NCI-H1105 treated with DMSO at 0.1 percent for 48 hours (cell line): ENCODE data around the gene PNPLA2.
A peak's percentile ranks its signal among the peaks of the same experiment; 100 is the strongest.

ENCODE experiments used
- DNase-seq: peaks from one replicate; lab custom pipeline; 2025; lab: John Stamatoyannopoulos, UW

The PNPLA2 gene

DNA sequence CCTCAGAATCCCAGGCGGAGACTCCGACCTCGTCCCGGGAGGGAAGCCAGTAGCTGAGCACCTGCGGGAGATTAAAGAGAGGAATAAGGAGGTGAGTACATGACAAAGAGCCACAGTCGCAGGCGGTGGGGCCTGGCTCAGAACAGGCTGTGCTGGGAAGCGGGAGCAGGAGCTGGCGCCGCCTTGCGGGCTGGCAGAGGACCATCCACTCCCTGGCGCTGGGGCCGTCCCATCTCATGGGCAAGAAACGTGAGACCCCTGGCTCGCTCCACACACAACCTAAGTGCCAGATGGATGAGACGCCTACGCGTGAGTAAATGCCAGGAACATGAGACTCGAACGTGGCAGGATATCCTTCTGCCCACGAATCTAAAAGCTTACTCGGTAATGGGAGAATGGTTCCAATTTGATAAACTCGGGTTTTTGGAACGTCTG is 35.1 kb upstream of the PNPLA2 start:
- DNase-seq, result peak; percentile 79

DNA sequence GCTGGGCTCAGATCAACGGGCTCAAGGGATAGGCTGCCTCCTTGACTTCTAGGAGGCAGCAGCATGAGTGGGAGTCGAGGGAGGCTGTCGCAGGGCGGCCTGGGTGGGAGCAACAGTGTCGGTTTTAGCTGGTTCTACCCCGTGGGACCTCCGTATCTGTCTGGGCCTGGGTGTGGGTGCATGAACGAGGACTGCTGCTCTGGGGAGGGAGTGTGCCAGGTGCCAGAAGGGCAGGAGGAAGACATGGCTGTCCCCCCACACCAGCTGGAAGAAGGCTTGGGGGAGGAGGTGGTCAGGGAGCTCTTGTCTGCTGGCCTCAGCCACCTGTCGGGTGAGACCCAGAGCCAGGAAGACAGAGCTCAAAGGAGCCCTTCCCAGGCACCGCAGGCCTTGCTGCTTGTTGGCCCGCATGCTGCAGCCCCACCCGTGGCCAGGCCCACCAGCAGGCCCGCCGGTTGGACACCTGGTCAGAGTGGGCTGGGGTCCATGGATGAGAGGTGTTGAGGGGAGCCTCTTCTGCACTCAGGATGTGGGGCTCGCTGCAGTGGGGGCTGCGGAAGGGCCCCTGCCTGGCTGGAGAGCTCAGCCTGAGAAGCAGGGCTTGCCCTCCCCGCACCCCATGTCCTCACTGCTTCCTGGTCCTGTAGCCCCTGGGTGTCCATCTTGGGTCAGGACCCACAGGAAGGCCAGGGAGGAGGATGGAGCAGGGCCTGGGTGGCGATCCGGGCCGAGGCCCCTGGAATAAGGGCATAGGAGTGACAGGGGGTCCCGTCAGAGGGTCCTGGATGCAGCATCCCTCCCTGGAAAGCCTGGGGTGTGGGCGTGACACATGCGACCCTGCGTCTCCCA is 32.3 kb upstream of the PNPLA2 start:
- DNase-seq, result no peak

DNA sequence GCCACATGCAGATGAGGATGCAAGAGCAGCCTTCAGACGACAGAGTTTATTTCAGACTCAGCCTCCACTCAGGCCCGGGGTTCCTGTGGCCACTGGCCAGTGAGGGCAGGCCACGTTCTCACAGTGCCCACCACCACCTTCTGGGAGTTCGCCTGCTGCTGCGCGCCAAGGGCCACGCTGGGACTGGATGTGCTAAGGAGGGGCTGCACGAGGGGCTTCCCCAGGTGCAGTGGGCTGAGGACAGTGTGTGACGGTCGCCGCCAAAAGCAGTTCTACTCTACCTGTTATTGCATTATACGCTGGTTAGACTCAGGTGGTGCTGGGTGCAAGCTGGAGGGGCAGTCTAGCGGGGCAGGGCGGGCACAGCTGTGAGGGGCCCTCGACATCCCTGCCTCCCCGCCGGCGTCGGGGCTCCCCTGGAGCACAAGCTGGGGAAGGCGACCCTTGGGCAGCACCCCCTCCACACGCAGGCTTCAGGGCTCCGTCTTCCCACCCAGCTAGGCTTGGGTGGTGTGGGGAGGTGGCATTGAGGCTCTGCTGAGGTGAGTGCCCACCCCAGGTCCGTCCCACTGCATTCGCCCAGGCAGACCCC is 31.5 kb upstream of the PNPLA2 start:
- DNase-seq, result no peak

DNA sequence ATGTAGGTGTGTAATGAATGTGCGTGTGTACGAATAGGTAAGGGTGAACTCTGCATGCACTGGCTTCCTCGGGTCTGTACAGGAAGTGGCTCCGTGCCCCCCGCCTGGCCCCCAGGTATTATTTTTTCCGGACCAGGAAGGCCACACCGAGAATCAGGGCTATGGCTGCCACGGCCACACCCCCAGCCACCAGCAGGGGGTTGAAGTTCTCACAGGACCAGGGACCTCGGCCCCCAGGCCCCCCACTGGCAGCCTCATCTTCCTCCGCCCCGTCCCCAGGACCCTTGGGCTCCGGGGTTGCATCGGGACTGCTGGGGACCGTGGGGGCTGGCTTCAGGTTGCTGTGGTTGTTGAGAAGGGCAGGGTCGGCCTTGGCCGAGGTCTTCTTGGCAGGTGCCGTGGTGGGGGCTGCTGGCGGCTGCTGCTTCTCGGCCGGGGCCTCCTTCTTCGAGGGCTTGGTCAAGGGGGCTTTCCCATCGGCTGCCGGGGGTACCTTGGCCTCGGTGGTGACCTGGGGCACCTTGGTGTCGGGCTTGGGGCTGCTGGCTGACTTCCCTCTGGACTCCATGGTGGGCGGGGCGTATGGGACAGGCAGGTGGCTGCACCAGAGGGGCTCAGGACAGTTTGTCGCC is 30.6 kb upstream of the PNPLA2 start:
- no peak for DNase-seq

DNA sequence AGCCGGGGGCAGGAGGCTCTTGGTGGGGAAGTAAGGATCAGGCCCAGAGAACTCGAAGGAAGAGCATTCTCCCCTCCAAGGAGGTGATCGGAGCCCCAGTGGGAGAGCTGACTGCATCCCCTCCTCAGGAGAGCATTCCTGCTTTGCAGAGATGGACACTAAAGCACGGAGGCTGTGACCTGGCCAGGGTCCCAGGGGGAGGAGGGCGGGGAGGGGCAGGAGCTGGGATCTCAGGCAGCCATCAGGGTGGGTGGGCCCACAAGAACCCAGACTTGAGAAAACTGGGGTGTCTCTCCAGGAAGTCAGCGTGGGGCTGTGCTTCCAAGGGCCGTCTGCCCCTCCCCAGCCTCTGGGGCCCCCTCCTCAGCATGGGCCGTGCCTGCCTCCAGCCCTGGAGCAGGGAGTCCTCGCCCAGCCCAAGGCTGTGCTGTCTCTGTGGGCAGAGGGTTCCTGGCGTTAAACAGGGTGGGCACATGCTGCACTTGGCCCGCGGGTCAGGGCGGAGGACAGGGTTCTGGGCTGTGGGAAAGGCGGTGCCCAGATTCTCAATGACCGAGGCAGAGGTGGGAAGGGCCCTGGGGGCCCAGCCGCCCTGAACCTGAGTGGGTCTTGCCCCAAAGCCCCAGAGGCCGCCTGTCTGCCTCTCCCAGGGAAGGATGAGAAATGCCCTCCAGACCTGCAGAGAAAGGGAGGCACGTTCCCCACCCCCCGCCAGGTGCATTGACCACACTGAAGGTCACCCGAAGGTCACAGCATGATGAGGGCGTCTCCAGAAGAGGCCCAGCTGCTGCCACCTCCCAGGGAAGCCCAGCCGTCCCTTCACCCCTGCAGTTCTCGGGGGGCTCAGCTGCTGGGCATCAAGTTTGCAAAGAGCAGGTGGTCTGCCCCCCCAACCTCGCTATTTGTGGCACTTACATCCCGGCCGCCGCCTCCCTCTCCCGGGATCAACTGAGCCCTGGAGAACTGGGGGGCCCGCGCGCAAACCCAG is 29.5 kb upstream of the PNPLA2 start:
- no peak for DNase-seq

DNA sequence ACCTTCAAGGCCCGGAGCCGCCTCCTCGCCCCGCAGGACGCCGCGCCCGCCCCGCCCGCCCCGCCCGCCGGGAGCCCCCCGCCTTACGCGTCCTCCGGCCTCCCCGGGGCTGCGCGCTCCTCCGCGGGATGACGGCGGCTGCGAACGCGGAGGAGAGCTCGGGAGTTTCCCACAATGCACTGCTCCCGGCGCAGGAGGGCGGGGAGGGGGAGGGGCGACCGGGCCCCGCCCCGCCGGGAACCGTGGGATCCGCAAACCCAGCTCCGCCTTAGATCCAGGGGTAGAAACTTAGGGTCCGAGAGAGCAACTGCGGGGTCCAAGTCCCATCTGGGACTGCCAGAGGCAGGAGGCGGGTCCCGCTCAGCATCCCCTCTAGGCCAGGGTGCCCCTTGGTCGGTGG is 28.8 kb upstream of the PNPLA2 start, which contains the start of gene CEND1:
Gene CEND1, minus strand, starts transcription at position 148 of the 400 bp plus-strand sequence. CDS start 1,514 bp downstream, outside the sequence.
- peak; percentile 48 for DNase-seq

DNA sequence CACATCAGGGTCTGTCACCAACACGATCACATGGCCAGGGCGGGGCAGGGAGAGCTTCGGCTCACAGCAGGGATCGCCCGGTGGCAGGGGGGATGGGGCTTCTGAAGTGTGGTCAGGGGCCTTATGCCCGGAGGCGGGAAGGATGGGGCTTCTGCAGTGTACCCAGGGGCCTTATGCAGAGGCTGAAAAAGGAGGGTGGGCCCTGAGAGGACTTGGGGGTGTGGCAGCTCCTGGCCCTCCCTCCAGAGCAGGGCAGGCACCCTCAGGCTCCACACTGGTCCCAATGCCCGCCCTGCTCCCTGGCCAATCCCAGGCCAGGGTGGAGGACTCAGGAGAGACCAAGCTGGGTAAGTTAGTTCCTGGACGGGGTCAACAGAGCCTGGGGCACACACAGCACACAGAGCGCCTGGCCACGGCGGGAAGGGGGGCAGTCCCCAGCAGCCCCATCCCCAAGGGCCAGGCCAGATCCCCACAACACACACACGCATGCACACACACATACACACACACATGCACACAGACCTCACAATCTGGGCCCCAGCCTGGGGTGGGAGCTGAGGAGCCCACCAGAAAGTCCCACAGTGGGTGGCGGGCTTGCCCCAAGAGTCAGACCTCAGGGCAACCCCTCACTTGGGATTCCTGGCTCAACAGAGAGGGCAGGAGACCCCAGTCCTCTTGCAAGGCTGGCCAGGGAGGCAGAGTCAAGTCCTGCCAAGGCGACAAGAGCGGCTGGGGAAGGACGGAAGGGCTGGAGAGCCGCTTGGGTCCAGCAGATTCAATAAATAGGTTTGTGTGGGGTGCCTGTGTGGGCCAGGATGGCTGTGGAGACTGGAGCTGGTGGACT is 27.8 kb upstream of the PNPLA2 start:
- no peak for DNase-seq

DNA sequence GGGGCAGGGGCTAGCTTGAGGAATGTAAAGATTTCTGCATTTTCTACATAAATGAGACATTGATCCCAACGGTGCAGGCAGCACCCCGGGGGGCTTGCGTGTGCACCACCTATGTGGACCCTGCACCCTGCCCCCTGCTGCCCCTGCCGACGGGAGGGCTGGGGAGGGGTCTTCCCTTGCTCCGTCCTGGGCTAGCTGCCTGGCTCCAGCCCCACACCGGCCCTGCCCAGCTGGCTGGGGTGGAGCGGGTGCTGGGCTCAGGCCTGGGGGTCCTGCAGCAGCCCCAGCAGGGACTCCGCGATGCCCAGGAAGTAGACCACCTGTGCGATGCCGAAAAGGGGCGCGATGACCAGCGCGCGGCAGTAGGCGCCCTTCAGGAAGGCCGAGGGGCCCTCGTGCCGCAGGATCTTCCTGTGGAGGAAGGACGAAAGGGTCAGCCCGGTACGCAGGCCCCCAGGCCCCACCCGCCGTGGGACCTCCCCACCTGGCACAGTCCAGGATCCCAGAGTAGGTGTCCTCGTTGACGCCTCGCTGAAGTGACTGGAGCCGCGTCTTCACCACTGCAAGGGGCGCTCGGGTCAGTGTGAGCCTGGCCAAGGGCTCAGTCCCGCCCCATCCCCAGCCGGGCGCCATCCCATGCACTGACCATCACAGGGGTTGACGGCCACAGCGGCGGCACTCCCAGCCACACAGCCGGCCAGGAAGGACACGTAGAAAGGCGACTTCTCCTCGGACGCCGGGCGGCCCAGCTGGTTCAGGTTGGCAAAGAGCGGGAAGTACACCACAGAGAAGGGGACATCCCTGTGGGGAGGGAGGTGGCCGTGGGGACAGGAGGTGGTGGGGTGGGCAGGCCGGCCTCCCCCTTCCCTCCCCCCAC is 26.8 kb upstream of the PNPLA2 start:
- DNase-seq, result no peak

DNA sequence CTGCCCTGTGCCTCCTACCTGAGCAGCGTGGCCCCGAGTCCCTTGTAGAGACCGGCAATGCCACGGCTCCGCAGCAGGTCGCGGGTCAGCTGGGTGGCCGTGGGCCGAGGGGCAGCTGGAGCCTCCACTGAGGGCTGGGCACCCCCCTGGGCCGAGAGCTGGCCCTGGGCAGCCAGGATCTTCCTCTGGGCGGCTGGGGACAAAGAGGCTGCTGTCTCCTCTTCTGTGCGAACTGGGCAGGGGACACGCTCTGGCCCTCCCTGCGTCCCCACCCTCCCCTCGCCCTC is 26.2 kb upstream of the PNPLA2 start:
- DNase-seq, result no peak

DNA sequence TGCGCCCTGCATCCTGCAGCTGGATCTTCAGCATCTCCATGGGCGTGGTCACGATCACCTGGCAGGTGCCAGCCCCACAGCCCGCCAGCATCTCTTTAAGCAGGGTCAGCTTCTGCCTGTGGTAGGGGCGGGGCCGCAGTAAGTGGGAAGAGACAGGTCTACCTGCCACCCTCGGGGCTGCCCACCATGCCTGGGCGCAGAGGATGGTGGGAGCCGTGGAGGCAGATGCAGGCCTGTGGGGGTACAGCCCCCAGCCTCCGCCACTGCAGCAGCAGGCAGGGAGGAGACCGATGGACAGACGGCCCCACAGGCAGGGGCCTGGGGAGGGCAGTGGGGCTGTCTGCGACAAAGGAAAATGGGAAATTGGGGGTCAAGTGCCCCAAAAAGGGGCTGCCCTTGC is 25.8 kb upstream of the PNPLA2 start:
- DNase-seq, result no peak

DNA sequence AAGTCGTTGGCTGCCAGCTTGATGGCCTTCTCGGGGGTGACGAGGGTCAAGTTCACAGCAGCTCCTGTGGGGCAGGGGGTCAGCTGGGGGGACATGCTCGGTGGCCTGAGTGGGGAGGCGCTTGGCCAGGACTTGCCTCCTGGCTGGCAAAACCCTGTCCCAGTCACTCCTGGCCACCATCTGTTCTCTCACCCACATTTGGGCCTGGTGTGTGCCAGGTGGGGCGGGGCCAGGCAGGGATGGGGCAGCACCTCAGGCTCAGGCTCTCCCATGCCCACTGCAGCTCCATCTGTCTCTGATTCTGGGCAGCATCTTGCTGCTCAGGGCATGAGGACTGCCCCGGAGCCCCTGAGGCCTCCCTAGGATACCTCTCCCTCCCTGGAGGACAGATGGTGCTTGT is 25.2 kb upstream of the PNPLA2 start:
- no peak for DNase-seq

DNA sequence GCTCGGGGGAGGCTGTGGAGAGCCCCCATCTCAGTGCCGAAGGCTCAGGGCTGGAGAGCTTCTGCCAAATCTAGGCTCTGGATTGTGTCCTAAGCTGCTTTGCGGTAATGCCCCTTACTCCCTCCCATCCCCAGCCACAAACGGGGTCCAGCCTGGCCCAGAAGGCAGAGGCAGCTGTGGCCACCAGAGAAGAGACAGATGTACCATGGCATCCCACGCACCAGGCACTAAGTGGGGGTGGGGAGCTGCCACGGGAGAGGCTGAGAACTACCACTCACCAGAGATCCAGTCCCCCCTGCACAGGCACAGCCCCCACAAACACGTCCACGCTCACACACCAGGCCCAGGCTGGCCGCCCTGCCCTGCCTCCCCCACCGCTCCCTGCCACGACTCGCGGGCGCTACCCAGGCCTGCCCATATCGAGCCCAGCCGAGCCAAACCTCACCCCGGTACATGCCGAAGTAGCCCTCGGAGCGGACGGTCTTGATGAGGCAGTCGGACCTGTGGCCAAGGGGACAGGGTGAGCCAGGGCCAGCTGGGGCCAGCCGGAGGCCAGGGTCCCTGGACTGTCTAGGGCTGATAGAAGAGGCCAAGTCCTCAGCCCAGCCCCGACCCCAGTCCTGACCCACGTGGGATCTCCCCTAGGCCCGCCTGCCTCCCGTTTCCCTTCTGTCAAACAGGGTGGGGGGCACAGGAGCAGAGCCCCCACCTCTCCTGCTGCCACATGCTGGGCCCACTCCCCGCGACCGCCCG is 24.5 kb upstream of the PNPLA2 start:
- DNase-seq, result no peak

DNA sequence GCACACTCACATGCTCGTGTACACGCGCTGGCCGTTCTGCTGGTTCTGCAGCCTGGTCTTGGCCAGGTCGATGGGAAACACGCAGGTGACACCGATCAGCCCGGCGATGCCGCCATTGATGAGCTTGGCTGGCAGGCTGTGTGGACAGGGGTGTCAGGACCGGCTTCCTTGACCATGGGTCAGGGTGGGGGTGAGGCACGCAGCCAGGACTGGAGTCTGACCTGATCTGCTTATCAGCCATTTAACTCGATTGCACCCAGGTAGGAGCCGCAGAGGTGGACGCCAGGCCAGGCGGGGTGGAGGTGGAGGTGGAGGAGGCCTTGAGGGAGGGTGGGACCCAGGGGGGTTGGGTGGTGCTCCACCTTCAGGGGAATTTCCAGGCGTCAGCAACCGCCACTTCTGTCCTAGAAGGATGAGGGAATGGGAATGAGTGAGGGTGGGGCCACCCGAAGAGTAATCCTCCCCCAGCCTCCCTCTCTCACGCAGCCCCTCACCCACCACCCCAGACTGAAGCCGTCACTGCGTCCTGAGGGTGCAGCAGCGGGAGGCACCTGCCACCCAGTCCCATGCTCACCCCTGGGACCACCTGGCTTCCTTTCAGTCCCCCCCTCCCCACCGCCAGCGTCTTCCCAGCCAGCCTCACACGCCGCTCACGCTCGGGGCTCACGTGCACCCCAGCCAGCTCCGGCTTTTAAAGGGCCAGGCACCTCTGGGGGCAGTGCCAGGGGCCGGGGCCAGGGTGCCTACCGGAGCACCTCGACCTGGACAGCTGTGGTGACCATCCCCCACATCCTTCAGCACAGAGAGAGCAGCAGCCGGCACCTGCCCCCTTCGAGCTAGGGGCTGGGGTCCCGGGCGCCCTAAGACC is 23.7 kb upstream of the PNPLA2 start:
- DNase-seq, result peak; percentile 26

DNA sequence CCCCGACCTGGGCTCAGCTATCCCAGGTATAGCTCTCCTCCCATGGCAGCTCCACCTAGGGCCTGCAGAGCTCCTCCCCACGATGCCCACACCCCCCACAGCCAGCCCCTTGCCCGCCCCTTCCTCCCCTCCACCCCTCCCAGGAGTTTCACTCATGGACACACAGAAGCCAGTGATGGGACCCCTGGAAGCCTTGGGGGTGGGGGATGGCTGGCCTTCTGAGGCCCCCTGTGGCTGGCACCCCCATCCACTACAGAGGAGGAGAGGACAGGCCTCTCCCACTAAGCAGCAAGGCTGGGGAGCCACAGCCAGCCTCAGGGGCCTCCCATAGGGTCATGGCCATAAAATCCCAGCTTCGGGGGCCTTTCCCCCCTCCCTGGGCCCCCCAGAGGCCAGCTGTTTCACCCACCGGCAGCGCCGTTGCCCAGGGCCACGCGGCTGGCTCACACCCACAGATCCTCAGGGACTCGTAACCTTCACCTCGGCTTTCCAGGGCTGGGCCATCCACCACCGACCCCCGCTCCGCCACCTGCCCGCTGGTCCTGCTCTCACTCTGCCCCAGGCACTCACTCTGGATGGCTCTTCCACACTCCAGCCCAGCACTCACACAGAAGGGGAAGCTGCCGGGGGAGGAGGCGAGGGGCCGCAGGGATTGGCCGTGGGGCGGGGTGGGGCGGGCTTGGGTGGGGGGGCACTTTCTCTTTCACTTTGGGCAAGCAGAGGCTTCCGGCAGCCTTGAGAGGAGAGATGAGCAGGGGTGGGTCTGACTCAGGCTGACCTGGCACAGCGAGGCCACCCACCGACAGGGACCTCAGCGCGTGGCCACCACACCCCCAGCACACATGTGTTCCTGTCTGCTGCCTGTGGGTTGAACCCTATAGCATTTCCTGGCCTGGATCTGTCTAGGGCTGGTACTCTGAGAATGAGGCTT is 22.8 kb upstream of the PNPLA2 start:
- DNase-seq, result peak; percentile 37

DNA sequence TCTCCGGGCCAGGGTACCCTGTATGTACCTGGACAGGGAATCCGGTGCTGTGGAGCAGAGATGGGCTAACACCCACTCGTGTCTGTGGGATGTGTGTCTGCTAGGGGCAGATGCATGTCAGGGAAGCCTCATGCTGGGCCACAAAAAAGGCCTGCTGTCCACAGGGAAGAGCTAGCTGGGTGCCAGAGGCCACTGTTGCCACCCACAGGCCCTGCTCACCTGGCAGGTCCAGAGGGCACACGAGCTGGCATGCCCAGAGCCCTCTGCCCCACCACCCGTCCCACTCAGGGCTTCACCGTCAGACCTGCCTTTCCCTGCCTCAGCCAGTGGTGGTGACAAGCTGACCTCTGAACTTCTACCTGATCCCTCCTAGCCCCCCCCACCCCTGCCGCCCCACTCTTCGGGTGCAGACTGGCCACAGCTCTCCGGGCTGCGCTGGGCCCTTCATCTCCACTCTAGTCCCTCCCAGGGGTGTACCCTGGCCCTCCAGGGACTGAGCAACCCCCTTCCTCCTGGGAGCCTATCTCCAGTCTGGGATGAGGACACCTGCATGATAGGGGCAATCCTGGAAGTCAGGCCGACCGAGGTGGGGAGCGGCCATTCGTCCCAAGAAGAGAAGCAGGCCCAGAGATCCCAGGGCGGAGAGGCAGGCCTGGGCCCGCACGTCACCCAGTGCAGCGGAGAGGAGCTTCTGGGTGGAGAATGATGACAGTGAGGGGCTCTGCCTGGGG is 22.0 kb upstream of the PNPLA2 start:
- no peak for DNase-seq

DNA sequence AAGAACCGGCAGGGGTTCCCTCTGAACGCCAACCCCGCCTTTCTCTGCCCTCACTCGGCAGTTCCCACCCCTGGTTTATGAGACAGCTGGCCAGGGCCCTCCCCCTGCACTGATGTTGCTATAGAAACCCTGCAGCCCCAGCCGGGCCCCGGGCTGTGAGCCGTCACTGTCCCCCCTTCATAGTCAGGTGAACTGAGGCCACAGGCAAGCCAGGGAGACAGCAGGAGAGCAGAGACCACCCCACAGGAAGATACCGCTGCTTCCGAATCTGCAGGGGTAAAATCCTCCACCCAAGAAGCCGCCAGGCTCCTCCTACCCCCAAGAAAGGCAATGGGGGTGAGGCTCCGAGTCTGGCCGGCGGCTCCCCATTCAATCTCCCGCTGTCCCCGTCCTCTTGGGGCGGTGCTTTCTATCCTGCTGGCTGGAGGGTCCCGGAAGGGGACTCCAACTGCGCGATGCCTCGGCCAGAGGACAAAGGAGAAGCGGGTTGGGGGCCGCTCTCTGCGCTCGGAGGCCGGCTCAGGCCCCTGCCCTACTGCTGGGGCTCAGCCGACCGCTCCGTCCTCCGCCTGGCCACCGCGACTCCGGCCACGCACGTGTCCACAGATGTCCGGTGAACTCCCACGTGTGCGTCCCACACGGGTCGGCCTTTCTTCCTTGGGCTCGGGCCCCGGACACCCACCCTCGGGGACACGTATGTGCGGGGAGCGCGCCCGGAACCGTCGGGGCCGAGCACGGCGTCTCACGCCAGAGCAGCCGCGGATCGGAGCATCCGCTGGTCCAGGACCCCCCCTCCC is 21.2 kb upstream of the PNPLA2 start:
- peak; percentile 72 for DNase-seq
